GM20431 (cell line): ENCODE results near the gene ANKRD40.

ENCODE experiments used
- in situ Hi-C: fragments of 300-500 bp; cut with MseI, MboI; formaldehyde crosslinking; loops from one replicate; pipeline ENCODE4 v1.15.0; 2020; ENCODE audit warnings: low sequenced_read_pairs; ENCODE audit not compliant: unreplicated experiment

The ANKRD40 gene

DNA sequence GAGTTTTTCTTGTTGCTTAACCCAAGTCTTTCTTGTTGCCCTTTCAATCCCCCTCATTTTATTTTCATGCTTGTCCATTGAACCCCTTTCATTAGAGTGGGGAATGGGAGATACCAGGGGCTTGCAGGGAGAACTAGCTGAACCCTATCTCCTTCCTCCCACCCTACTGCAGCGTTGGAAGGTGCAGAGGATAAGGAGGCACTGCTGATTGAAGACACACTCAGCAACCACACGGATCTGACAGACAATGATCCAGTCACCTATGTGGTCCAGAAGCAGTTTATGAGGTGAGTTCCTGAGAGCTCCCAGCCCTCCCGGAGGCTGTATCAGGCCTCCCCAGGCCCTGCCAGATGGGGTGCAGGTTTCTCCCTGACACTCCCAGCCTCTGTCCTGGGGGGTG is 32.5 kb downstream of the ANKRD40 start:
- in situ Hi-C loops, result no loop called here

DNA sequence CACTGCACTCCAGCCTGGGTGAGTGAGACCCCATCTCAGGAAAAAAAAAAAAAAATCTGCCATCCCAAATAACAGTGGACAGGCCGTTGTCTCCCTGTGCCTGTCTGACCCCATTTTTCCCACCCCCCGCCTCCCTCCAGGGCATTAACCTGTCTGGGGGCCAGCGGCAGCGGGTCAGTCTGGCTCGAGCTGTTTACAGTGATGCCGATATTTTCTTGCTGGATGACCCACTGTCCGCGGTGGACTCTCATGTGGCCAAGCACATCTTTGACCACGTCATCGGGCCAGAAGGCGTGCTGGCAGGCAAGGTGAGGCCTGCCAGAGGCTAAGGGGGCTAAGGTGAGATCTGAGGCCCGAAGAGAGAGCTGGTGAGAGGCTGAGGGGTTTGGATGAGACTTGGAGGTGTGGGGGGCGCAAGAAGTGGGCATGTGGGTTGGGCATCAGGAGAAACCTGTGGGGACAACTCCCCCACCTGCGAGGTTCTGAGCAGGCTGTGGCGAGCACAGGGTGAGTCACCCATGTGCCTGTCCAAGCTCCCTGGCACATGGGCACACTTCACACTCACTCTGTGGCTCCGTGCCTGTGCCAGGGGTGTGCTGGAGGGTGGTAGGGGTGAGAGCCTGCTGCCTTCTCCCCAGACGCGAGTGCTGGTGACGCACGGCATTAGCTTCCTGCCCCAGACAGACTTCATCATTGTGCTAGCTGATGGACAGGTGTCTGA is 34.7 kb downstream of the ANKRD40 start:
- in situ Hi-C loops, result no loop called here

GRCh38 chr17:50672071-50672470 is 35.6 kb downstream of the ANKRD40 start:
- in situ Hi-C loops, result no loop called here

- in situ Hi-C loops, result no loop called here
Measured at GRCh38 chr17:50668838-50669581, 38.7 kb downstream of the ANKRD40 start.

DNA sequence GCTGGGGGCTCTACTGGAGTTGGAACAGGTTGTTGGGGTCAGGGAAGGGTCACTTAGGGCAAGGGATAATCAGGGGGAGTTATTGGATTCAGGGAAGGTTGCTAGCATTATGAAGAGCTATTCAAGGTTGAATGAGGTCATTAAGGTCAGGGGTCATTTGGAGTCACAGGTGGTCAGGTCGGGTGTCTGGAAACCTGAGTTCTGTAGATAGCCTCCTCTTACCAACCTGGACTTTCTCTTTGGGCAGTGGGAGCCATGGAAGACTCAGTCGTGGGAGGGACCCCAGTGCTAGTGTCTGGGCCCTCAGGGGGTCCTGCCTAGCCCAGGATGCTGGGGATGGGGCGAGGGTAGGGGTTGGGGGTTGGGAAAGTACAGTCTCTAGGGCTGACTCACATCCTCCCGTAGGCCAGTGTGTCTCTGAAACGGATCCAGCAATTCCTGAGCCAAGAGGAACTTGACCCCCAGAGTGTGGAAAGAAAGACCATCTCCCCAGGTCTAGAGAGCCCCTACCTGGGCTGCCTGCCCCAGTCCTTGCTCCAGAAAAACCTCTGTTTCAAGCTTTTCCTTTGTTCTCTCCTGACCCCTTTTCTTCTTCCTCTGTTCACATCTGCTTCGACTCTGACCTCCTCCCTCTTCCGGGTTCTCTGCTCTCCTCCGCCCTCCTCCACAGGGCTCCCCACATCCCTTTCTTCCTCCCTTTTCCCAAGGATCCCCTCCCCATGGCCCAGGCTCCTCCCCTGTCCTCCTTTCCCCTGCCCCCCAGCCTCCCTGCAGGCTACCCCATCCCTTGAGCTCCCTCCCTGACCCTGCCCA is 39.5 kb downstream of the ANKRD40 start:
- in situ Hi-C loops, result no loop called here

GRCh38 chr17:50667259-50668024 is 40.3 kb downstream of the ANKRD40 start:
- in situ Hi-C loops, result no loop called here

DNA sequence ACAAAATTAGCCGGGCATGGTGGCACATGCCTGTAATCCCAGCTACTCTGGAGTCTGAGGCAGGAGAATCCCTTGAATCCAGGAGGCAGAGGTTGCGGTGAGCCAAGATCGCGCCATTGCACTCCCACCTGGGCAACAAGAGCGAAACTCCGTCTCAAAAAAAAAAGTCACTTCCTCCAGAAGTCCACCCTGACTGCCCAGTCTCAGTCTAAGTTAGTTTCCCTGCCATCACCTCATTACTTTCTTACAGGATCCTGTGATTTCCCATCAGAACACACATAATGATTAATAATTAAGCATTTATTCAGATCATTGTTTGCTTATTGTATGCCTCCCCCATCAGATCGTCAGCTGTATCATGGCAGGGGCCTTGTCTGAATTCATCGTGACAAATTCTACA is 41.4 kb downstream of the ANKRD40 start:
- in situ Hi-C loops, result no loop called here

GRCh38 chr17:50665838-50666237 is 41.9 kb downstream of the ANKRD40 start:
- in situ Hi-C loops, result no loop called here

DNA sequence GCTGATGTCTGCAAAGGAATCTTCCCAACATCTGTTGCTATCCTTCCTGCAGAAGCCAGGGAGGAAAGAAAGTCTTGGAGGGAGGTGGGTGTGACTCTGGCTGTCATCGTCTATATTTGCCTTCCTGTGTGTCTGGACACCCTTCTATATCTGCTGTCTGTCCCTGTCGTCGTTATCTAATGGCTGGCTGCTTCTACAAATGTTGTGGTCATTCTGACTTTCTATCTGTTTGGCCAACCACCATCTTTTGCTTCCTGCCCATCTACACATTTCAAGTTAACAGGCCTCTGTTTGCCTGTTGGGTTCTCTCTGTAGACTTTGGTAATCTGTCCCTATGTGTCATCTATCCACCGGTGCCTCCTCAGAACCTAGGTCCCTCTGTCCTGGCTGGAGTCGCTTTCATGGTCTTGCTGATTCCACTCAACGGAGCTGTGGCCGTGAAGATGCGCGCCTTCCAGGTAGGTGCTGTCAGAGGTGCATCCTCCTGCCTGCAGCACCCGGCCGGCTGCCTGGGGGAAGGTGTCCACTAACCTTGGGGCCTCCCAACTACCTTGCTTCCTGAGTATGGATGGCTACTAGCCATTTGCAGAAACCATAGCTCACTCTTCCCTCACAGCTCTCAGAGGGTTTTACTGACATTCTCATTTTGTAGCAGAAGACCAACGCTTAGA is 42.8 kb downstream of the ANKRD40 start:
- in situ Hi-C loops, result no loop called here

DNA sequence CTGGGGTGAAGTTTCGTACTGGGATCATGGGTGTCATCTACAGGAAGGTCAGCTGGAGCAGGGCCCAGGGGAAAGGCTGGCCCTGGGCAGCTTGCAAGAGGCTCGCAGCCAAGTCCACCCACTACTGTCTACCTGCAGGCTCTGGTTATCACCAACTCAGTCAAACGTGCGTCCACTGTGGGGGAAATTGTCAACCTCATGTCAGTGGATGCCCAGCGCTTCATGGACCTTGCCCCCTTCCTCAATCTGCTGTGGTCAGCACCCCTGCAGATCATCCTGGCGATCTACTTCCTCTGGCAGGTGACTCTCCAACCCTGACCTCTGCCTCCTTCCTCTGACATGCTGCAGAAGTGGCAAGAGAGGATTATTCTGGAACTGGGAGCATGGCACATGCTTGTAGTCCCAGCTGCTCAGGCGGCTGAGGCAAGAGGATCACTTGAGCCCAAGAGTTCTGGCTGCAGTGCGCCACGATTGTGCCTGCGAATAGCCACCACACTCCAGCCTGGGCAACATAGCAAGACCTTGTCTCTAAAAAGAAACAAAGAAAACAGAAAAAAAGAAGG is 43.8 kb downstream of the ANKRD40 start:
- in situ Hi-C loops, result no loop called here

GRCh38 chr17:50662632-50663225 is 45.0 kb downstream of the ANKRD40 start:
- in situ Hi-C loops, result no loop called here

DNA sequence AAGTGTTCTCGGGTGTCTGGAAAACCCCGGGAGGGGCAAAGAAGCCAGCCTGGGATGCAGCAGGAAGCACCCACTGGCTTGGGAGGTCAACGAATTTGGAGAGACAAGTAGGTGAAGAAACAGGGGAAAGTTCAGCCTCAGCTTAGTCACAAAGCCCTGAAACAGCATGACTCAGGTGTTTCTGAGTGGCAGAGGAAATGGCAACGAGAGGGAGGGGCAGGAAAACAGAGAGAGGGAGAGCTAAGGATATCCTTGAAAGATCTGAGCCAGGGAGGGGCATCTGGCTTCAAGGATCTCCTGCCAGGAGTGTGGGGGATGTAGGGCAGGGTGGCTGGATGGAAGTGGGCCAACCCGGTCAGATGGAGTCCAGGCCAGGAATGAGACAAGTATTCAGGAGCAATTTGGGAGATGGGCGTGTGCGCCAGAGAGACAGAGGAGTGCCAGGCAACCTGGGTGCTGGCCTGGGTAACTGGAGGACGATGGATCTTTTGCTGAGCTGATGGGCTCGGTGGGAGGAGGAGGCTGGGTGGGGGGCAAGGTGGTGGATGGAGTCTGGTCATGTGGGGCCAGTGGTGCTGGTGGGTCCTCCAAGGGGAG is 45.8 kb downstream of the ANKRD40 start:
- in situ Hi-C loops, result no loop called here

DNA sequence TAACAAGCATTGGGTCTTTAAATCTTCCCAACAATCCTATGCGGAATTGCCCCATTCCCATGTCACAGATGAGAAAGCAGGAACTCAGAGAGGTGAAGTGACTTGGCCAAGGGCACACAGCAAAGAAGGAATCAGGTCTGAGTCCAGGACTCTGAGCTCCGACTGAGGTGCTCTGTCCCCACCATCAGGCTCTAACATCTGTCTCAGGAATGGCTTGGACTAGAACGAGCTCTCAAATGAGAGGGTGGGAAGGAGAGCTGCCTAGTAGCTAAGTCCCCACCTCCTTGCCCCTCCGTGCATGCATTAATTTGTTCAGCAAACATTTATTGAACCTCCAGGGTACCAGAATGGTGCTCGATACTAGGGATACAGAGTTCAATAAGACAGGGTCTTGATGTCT is 46.4 kb downstream of the ANKRD40 start:
- in situ Hi-C loops, result no loop called here

- in situ Hi-C loops, result no loop called here
Measured at GRCh38 chr17:50660887-50661345, 46.8 kb downstream of the ANKRD40 start.

GRCh38 chr17:50660042-50660886 is 47.5 kb downstream of the ANKRD40 start:
- in situ Hi-C loops, result no loop called here

DNA sequence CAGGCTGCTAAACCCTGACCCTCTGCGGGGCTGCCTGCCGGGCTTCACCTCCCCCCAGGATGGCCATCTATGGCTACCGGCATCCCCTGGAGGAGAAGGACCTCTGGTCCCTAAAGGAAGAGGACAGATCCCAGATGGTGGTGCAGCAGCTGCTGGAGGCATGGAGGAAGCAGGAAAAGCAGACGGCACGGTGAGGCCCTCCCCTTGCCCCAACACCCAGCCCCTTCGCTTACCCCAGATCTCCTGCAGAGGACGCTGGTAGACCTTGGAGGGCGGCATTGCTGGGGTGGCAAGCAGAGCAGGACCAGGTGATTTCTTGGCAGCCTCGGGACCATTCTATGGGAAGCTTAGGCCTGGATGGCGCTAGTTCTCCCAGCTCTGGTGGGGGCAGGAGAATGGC is 48.5 kb downstream of the ANKRD40 start:
- in situ Hi-C loops, result no loop called here

- in situ Hi-C loops, result no loop called here
Measured at GRCh38 chr17:50658616-50659015, 49.1 kb downstream of the ANKRD40 start.

GRCh38 chr17:50657627-50658026 is 50.1 kb downstream of the ANKRD40 start:
- in situ Hi-C loops, result no loop called here
